GM12892 (cell line): ENCODE data around the gene SPATA46.
"Not testable (repeated sequence)": the region's sequence is repeated elsewhere in the genome, so short reads cannot be mapped to it uniquely, and the experiment has no call there.

Experiments used
- POLR2A ChIP-seq: IDR thresholded peaks from 2 replicates; pipeline ENCODE4 v1.6.1; 2011; ENCODE audit warnings: low read depth, low read length, control low read depth
- POLR2AphosphoS5 ChIP-seq: IDR thresholded peaks from 2 replicates; pipeline ENCODE4 v1.6.1; 2011; ENCODE audit warnings: low read depth, low read length, control low read depth
- TAF1 ChIP-seq: IDR thresholded peaks from 2 replicates; pipeline ENCODE4 v1.6.1; 2011; ENCODE audit warnings: low read depth, mild to moderate bottlenecking, control low read depth, low read length, borderline replicate concordance

DNA sequence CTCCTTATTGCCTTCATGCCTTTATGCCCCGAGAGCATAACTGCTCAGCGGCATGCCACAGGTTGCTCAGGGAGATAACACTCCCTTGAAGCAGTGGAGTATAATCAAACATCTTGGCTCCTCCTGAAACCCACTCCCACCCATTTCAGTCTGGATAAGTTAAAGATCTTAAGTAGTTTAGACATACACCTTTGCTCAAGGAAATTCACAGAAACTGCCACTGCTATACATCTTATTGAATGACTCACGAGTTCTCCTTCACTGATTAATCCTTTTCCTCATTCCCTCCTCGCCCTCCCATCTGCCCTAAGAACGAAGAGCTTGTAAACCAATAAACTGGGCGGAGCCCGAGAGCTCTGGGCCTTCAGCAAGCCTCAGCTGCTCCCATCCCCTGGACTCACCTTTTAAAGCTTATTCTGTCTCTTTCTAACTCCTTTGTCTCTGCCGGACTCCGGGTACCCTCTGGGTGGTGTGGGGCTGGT is 42.8 kb upstream of the SPATA46 start:
- TF ChIP-seq POLR2A, TAF1, POLR2AphosphoS5: not testable (repeated sequence)
